HG03066 (cell line): ENCODE measurements around the gene LMAN1L.

Experiments
- ATAC-seq: cut with Tn5 transposase; IDR thresholded peaks from one replicate; pipeline ENCODE4 v1.9.1; 2021; ENCODE audit warnings: low read depth; ENCODE audit not compliant: unreplicated experiment

The LMAN1L gene

GRCh38 chr15:74812533-74812932, at the start of gene LMAN1L:
LMAN1L (plus strand) TSS chr15:74812835; CDS start chr15:74812855, 20 bp downstream.
- no peak for ATAC-seq

GRCh38 chr15:74763416-74763815, 49.2 kb upstream of the LMAN1L start:
- ATAC-seq = no peak

- ATAC-seq = no peak
Observed at GRCh38 chr15:74767167-74768098, 45.2 kb upstream of the LMAN1L start.

- no peak for ATAC-seq
Observed at GRCh38 chr15:74768099-74768770, 44.4 kb upstream of the LMAN1L start.

- ATAC-seq = no peak
Observed at GRCh38 chr15:74768771-74769342, 43.8 kb upstream of the LMAN1L start.

- no peak for ATAC-seq
Observed at GRCh38 chr15:74769463-74770025, 43.1 kb upstream of the LMAN1L start.

GRCh38 chr15:74770211-74770903, 42.3 kb upstream of the LMAN1L start:
- no peak for ATAC-seq

GRCh38 chr15:74773329-74773728, 39.3 kb upstream of the LMAN1L start:
- no peak for ATAC-seq

GRCh38 chr15:74773731-74774252, 38.8 kb upstream of the LMAN1L start:
- no peak for ATAC-seq

- no peak for ATAC-seq
Observed at GRCh38 chr15:74775132-74775562, 37.5 kb upstream of the LMAN1L start.

GRCh38 chr15:74775894-74776293, 36.7 kb upstream of the LMAN1L start:
- no peak for ATAC-seq

GRCh38 chr15:74776821-74777768, 35.5 kb upstream of the LMAN1L start:
- peak; percentile 39 for ATAC-seq

- ATAC-seq = no peak
Observed at GRCh38 chr15:74777769-74778598, 34.7 kb upstream of the LMAN1L start.

GRCh38 chr15:74778599-74778970, 34.0 kb upstream of the LMAN1L start:
- no peak for ATAC-seq

GRCh38 chr15:74779162-74779648, 33.4 kb upstream of the LMAN1L start:
- no peak for ATAC-seq

- no peak for ATAC-seq
Observed at GRCh38 chr15:74780523-74781430, 31.9 kb upstream of the LMAN1L start.
